Suprapubic skin (tissue), 4 donors: ENCODE measurements around the gene OCLN.

ENCODE experiments used
- EP300 ChIP-seq: sonication (generic); formaldehyde crosslinking; IDR thresholded peaks from one replicate; pipeline ENCODE4 v1.6.1; 2017; ENCODE audit warnings: antibody characterized with exemption
- POLR2A ChIP-seq, 2 donors: fragments of 450-650 bp; IDR thresholded peaks; one replicate each; pipeline ENCODE4 v1.6.1; 2017; ENCODE audit warnings: antibody characterized with exemption in 2 of 2, mild to moderate bottlenecking in 2 of 2, moderate library complexity in 2 of 2
- POLR2AphosphoS5 ChIP-seq, 3 donors: sonication (generic); formaldehyde crosslinking; IDR thresholded peaks; one replicate each; pipeline ENCODE4 v1.6.1; 2017; ENCODE audit warnings: antibody characterized with exemption in 3 of 3
- TF ChIP-seq, protein P1 (sequence below), 2 donors: fragments of 200-600 bp in 1 of 2; fragments of 450-650 bp in 1 of 2; sonication (generic) in 1 of 2; IDR thresholded peaks; one replicate each; pipeline ENCODE4 v1.5.1; 2016 to 2019; ENCODE audit warnings: antibody characterized with exemption in 2 of 2, mild to moderate bottlenecking in 1 of 2, moderate library complexity in 1 of 2

- TF ChIP-seq, protein P1, sequence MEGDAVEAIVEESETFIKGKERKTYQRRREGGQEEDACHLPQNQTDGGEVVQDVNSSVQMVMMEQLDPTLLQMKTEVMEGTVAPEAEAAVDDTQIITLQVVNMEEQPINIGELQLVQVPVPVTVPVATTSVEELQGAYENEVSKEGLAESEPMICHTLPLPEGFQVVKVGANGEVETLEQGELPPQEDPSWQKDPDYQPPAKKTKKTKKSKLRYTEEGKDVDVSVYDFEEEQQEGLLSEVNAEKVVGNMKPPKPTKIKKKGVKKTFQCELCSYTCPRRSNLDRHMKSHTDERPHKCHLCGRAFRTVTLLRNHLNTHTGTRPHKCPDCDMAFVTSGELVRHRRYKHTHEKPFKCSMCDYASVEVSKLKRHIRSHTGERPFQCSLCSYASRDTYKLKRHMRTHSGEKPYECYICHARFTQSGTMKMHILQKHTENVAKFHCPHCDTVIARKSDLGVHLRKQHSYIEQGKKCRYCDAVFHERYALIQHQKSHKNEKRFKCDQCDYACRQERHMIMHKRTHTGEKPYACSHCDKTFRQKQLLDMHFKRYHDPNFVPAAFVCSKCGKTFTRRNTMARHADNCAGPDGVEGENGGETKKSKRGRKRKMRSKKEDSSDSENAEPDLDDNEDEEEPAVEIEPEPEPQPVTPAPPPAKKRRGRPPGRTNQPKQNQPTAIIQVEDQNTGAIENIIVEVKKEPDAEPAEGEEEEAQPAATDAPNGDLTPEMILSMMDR (IDR thresholded peaks at IDR 0.05): no peak
- TF ChIP-seq POLR2AphosphoS5 (IDR thresholded peaks at IDR 0.05) (no peak), EP300 (no peak), POLR2A (IDR thresholded peaks at IDR 0.05) (no peak)
Measured at GRCh38 chr5:69491027-69491426, 1.6 kb upstream of the OCLN start.
